GM12864 (cell line): ENCODE data around the gene PLEK.

Experiments used
- DNase-seq: peaks from one replicate; pipeline ENCODE4 v3.0.0-alpha.2; 2011; ENCODE audit warnings: low read depth
- H3K4me3 ChIP-seq: 2 replicates; pipeline ENCODE4 v1.5.1; 2011; ENCODE audit warnings: mild to moderate bottlenecking, low read depth, low read length, control low read depth
- CTCF ChIP-seq: IDR thresholded peaks from 2 replicates; pipeline ENCODE4 v1.5.1; 2011; ENCODE audit warnings: low read depth, mild to moderate bottlenecking, moderate library complexity, low read length, control low read depth, inconsistent platforms; ENCODE audit errors: missing control alignments

PLEK gene

GRCh38 chr2:68352651-68353391, 12.3 kb upstream of the PLEK start:
- no peak overlapping the region for H3K4me3 ChIP-seq
- DNase-seq = no peak
- TF ChIP-seq CTCF = no peak

- TF ChIP-seq CTCF = no peak
- no peak overlapping the region for H3K4me3 ChIP-seq
- no peak for DNase-seq
These were observed 8.4 kb upstream of the PLEK start for GRCh38 chr2:68356599-68357239.

- H3K4me3 ChIP-seq = no peak overlapping the region
- peak; percentile 78 for TF ChIP-seq CTCF
- no peak for DNase-seq
These were observed 7.3 kb upstream of the PLEK start for GRCh38 chr2:68357605-68358337.

DNA sequence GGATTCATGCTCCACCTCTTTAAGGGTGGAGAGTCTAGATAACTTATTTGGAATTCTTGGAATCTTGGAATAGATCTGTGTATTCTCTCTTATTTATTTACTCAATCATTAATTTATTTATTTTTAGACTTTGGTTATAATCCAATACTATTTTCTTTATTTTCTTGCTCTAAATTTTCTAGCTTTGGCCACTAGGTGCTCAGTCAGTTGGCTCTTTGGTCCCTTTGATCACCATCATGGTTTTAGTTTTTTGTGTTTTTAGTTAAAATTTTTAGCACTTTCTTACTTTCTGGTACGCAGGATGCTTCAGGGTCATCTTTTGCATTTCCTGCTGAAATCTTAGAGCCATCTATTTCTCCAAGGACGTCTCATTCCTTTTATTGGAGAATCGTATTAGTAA, 5.2 kb upstream of the PLEK start:
- no peak overlapping the region for H3K4me3 ChIP-seq
- TF ChIP-seq CTCF = peak; percentile 9
- DNase-seq = no peak

- peak; percentile 82 for DNase-seq
- H3K4me3 ChIP-seq = peak overlapping the region; percentile 23; the same call in 1 of the 2 replicates
- peak; percentile 81 for TF ChIP-seq CTCF
These were observed 3.0 kb upstream of the PLEK start for GRCh38 chr2:68362069-68362468.

DNA sequence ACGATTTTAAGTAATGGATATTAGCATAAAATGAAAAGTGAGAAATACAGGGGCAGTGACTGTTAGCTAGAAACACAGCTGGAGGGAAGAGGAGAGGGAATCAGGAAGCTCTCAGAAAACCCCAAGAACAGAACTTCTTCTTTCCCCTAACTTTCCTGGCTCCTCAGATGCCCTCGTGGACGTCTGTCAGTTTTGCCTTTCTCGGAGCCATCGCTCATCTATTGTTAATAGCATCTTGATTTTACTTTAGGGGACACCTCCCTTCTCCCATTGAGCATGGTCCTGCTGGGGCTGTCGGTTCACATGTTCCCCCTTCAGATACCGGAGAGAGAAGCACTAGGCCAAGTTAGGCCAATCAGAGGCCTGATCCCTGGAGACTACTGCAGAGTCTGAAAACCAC, 2.3 kb upstream of the PLEK start:
- no peak for DNase-seq
- TF ChIP-seq CTCF = no peak
- peak overlapping the region; percentile 21; the same call in 1 of the 2 replicates for H3K4me3 ChIP-seq
